Left ventricle myocardium inferior (tissue), 1 donor: ENCODE data around the gene TUBG1. TPM values are rescaled to one million over a fixed set of nuclear protein-coding genes. Genes with fewer than 3 reads are reported as not detected.

Source experiments
- DNase-seq: peaks from one replicate; pipeline ENCODE4 v3.0.0-alpha.2; 2020
- H3K27ac ChIP-seq: fragments of 200-600 bp; replicated peaks from 2 replicates; pipeline ENCODE4 v1.8.0; 2021
- H3K27me3 ChIP-seq: fragments of 200-600 bp; 2 replicates; pipeline ENCODE4 v1.8.0; 2021; ENCODE audit warnings: low read depth
- H3K36me3 ChIP-seq: fragments of 200-600 bp; 2 replicates; pipeline ENCODE4 v1.8.0; 2021
- H3K4me1 ChIP-seq: fragments of 200-600 bp; 2 replicates; pipeline ENCODE4 v1.8.0; 2021
- H3K4me3 ChIP-seq: fragments of 200-600 bp; 2 replicates; pipeline ENCODE4 v1.8.0; 2021; ENCODE audit warnings: mild to moderate bottlenecking, moderate library complexity
- H3K9me3 ChIP-seq: fragments of 200-600 bp; replicated peaks from 2 replicates; pipeline ENCODE4 v1.8.0; 2021
- intact Hi-C: fragments of 100-400 bp; cut with micrococcal nuclease; formaldehyde crosslinking; loops from one replicate; pipeline ENCODE4 v1.11.0; 2022
- long read RNA-seq: library from polyadenylated mRNA; unstranded; transcript quantifications from one replicate; pipeline ENCODE4 v2.0.0, GENCODE V29; 2021
- total RNA-seq: library from RNA; stranded (reverse); fragmentation: NEBNext Ultra II Directional; extraction: Animal tissue kit (Norgen Biotek cat#: 25700); gene quantifications from one replicate; pipeline ENCODE4 v1.2.1, GENCODE V29; 2021
- TF ChIP-seq, protein P1 (sequence below): fragments of 200-600 bp; IDR thresholded peaks from 2 replicates; pipeline ENCODE4 v1.8.0; 2021; ENCODE audit warnings: antibody characterized with exemption, mild to moderate bottlenecking, borderline replicate concordance
- donor health status: DM: no; HTN: yes; CAD: no; lungs with severe emphysema.

The TUBG1 gene
- 48.0 TPM for total RNA-seq
- long read RNA-seq, transcript TUBG1-201 (11 exons, 1,611 nt), result major isoform, 160 of 180 reads
- long read RNA-seq, partial matches to known transcripts, result 8 of 180 reads
- long read RNA-seq, other reads (novel, unspliced or antisense), result 12 of 180 reads

GRCh38 chr17:42609182-42609813 lies at the start of gene TUBG1, which contains the start of gene RETREG3:
Gene TUBG1 (plus strand): TSS chr17:42609683. CDS start chr17:42609738, 55 bp downstream.
Gene RETREG3 (minus strand): TSS chr17:42609374. CDS start chr17:42609324, 50 bp downstream.
- TF ChIP-seq, protein P1, sequence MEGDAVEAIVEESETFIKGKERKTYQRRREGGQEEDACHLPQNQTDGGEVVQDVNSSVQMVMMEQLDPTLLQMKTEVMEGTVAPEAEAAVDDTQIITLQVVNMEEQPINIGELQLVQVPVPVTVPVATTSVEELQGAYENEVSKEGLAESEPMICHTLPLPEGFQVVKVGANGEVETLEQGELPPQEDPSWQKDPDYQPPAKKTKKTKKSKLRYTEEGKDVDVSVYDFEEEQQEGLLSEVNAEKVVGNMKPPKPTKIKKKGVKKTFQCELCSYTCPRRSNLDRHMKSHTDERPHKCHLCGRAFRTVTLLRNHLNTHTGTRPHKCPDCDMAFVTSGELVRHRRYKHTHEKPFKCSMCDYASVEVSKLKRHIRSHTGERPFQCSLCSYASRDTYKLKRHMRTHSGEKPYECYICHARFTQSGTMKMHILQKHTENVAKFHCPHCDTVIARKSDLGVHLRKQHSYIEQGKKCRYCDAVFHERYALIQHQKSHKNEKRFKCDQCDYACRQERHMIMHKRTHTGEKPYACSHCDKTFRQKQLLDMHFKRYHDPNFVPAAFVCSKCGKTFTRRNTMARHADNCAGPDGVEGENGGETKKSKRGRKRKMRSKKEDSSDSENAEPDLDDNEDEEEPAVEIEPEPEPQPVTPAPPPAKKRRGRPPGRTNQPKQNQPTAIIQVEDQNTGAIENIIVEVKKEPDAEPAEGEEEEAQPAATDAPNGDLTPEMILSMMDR, result peak; percentile 39
- Histone ChIP-seq H3K4me1 (peaks cover 62% of the 10 kb centered on the region), H3K27me3 (no peaks in the 10 kb centered on the region), H3K36me3 (peaks cover 28% of the 10 kb centered on the region), H3K27ac (peak within 1 kb of the TSS; percentile 97), H3K4me3 (peak within 1 kb of the TSS; percentile 98), H3K9me3 (no peaks in the 10 kb centered on the region)
- peak; percentile 99 for DNase-seq
- intact Hi-C loops, result no loop called here

DNA sequence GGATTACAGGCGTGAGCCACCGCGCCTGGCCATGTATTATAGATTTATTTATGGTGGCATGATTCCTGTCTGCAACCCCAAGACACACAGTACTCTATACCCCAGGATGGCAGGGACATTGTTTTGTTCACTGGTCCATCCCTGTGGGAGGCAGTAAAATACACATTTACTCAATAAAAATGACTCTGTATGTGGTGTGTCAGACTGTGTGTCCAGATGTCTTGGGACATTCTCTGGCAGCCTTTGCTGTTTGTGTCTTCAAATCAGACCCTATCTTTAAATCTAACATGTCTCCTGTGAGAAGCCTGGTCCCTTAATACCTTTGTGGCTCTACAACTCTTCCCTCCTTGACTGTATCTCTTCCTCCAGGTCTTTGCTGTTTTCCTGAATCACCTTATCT lies 49.2 kb upstream of the TUBG1 start:
- H3K27me3 ChIP-seq, result no peaks in the 10 kb centered on the region
- no peak overlapping the region for H3K4me3 ChIP-seq
- H3K9me3 ChIP-seq, result no peaks in the 10 kb centered on the region
- peaks cover 47% of the 10 kb centered on the region for H3K4me1 ChIP-seq
- intact Hi-C loops, result no loop called here
- peaks cover 11% of the 10 kb centered on the region for H3K36me3 ChIP-seq
- TF ChIP-seq, protein P1, result no peak
- H3K27ac ChIP-seq, result no peak overlapping the region
- no peak for DNase-seq

DNA sequence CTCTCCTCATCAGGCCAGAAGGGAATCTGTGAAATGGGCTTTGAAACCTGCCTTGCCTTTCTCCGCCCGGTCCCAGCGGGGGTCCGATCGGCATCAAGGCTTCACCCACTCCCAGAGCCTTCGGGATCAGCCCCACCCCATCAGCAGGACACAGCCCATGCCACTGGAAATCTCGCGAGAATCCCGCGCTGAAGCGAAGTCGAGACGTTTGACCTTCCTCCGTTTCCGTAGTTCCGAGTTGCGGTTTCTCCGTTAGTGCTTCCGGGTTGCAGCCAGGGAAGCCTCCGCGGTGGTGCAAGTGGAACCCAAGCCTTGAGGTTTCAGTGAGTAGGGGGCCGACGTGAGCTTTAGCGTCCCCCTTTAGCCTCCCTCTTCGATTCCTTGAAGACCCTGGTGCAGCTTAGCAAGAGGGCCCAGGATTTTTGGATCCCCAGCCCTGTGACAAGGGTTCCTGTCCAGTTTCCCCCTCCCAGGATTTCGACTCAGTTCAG lies 47.5 kb upstream of the TUBG1 start, which contains the start of gene COASY:
Gene COASY (plus strand): TSS at position 252 of the 491 bp plus-strand sequence. CDS start 475 bp downstream, outside the sequence.
- peak within 1 kb of the TSS; percentile 91 for H3K27ac ChIP-seq
- H3K9me3 ChIP-seq, result no peaks in the 10 kb centered on the region
- H3K4me1 ChIP-seq, result peaks cover 50% of the 10 kb centered on the region
- peak within 1 kb of the TSS; percentile 96 for H3K4me3 ChIP-seq
- peaks cover 21% of the 10 kb centered on the region for H3K36me3 ChIP-seq
- H3K27me3 ChIP-seq, result no peaks in the 10 kb centered on the region
- TF ChIP-seq, protein P1, result no peak
- peak; percentile 95 for DNase-seq
- intact Hi-C loops, result no loop called here

- intact Hi-C loops, result no loop called here
- Histone ChIP-seq H3K4me1 (peaks cover 56% of the 10 kb centered on the region), H3K9me3 (no peaks in the 10 kb centered on the region), H3K36me3 (peaks cover 21% of the 10 kb centered on the region), H3K4me3 (peak overlapping the region; percentile 96), H3K27me3 (no peaks in the 10 kb centered on the region), H3K27ac (peak overlapping the region; percentile 91)
- DNase-seq, result no peak
- TF ChIP-seq, protein P1, result no peak
These were observed 46.9 kb upstream of the TUBG1 start for GRCh38 chr17:42562388-42563142.

DNA sequence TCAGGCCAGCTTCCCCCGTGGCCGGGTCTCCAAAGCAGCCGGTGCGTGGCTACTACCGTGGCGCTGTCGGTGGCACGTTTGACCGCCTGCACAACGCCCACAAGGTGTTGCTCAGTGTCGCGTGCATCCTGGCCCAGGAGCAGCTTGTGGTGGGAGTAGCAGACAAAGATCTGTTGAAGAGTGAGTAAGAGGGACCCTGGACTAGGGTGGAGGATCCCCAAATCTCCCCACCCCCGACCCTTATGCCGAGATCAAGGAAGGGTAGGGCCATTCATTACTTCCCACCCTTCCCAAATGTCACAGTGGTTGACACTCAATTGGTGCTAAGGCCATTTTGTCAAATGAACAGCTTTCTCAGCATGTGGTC lies 46.4 kb upstream of the TUBG1 start:
- TF ChIP-seq, protein P1, result no peak
- Histone ChIP-seq H3K9me3 (no peaks in the 10 kb centered on the region), H3K36me3 (peaks cover 21% of the 10 kb centered on the region), H3K4me3 (peak overlapping the region; percentile 96), H3K4me1 (peaks cover 62% of the 10 kb centered on the region), H3K27ac (peak overlapping the region; percentile 91), H3K27me3 (no peaks in the 10 kb centered on the region)
- intact Hi-C loops, result no loop called here
- no peak for DNase-seq
